T-helper 17 cell (primary cell): ENCODE data around the gene TMEM123. TPM values are rescaled to one million over a fixed set of nuclear protein-coding genes. Genes with fewer than 3 reads are reported as not detected.

Experiments
- ATAC-seq: fragments of 150-1000 bp; cut with Tn5 transposase; 2 replicates; pipeline ENCODE4 v1.10.0; 2021; ENCODE audit warnings: mild to moderate bottlenecking, moderate library complexity
- DNase-seq, 3 donors: peaks; one replicate each; pipeline versions ENCODE4 v3.0.0 to v3.0.0-alpha.2; 2020 to 2021
- H3K9me3 ChIP-seq: one replicate; pipeline ENCODE4 v1.7.0; 2013; ENCODE audit warnings: low read length, mild to moderate bottlenecking; ENCODE audit not compliant: control insufficient read depth, poor library complexity, severe bottlenecking
- H3K27ac Mint-ChIP-seq: one replicate; pipeline ENCODE4 v1.8.0; 2022; ENCODE audit warnings: mild to moderate bottlenecking, moderate library complexity, mixed read lengths
- H3K27me3 Mint-ChIP-seq: one replicate; pipeline ENCODE4 v1.8.0; 2022; ENCODE audit warnings: mixed read lengths
- H3K36me3 Mint-ChIP-seq: one replicate; pipeline ENCODE4 v1.8.0; 2022; ENCODE audit warnings: low read depth, mixed read lengths
- H3K4me1 Mint-ChIP-seq: one replicate; pipeline ENCODE4 v1.8.0; 2022; ENCODE audit warnings: mild to moderate bottlenecking, mixed read lengths
- H3K4me3 Mint-ChIP-seq: one replicate; pipeline ENCODE4 v1.8.0; 2022; ENCODE audit warnings: mild to moderate bottlenecking, moderate library complexity, mixed read lengths
- total RNA-seq, 4 donors: library from RNA in 2 of 4; stranded (reverse) in 2 of 4; gene quantifications; one replicate each; pipeline ENCODE4 v1.2.3 and lab custom pipeline; 2022 to 2026

The TMEM123 gene
- total RNA-seq, 2 donors from 2014 or later = 372 to 400 TPM

DNA sequence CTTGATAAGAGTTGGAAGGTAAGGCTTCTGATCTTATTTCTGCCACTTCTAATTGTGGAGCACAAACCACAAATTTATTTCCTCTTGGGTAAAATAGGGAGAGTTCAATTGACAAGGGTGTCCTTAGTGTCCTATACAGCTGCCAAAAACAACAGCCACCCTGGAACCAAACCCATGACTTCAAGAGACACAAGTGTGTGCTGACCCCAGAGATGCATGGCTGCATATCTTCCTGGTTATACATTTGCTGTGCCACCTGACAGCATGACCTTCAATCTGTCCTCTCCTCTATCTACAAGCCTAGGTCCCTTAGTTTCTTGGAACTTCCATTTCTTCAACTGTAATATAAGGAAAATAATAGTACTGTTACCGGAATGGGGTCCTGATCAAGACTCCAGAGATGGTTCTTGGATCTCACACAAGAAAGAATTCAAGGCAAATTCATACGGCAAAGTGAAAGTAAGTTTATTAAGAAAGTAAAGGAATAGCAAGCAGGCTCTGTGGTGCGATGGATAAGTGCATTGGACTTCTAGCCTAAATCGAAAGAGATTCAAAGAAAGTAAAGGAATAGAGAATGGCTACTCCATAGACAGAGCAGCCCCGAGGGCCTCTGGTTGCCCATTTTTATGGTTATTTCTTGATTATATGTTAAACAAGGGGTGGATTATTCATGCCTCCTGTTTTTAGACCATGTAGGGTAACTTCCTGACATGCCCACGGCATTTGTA is 15.5 kb upstream of the TMEM123 start:
- peaks cover 49% of the 10 kb centered on the region for H3K4me1 Mint-ChIP-seq
- H3K27ac Mint-ChIP-seq = peak overlapping the region; percentile 39
- no peaks in the 10 kb centered on the region for H3K9me3 ChIP-seq
- no peak for DNase-seq
- H3K27me3 Mint-ChIP-seq = no peaks in the 10 kb centered on the region
- ATAC-seq = no peak
- H3K4me3 Mint-ChIP-seq = no peak overlapping the region
- H3K36me3 Mint-ChIP-seq = no peaks in the 10 kb centered on the region

GRCh38 chr11:102467080-102467708 is 14.6 kb upstream of the TMEM123 start:
- Mint-ChIP-seq H3K4me3 (no peak overlapping the region), H3K27me3 (no peaks in the 10 kb centered on the region), H3K36me3 (no peaks in the 10 kb centered on the region), H3K4me1 (peaks cover 48% of the 10 kb centered on the region), H3K27ac (peak overlapping the region; percentile 39)
- H3K9me3 ChIP-seq = no peaks in the 10 kb centered on the region
- ATAC-seq (no peak), DNase-seq (no peak)

DNA sequence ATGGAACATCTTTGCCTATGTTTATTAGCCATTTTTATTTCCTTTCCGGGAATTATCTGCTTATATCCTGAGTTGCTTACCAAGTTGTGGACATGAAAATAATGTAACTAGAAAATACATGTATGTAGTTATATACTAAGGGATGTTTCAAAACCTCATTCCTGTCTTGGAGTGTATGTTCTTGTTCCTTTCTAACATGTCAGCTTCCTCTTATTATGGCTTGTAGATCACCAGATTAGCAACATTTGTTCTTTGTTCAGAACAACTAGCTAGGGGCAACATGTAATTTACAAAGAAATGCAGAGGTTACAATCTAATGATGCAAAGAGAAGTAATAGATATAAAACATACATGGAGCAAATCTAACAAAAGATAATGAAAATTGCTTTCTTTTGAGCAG is 13.1 kb upstream of the TMEM123 start:
- Mint-ChIP-seq H3K27ac (peak overlapping the region; percentile 16), H3K4me3 (no peak overlapping the region), H3K27me3 (no peaks in the 10 kb centered on the region), H3K36me3 (no peaks in the 10 kb centered on the region), H3K4me1 (peaks cover 37% of the 10 kb centered on the region)
- H3K9me3 ChIP-seq = no peaks in the 10 kb centered on the region
- no peak for ATAC-seq
- no peak for DNase-seq

DNA sequence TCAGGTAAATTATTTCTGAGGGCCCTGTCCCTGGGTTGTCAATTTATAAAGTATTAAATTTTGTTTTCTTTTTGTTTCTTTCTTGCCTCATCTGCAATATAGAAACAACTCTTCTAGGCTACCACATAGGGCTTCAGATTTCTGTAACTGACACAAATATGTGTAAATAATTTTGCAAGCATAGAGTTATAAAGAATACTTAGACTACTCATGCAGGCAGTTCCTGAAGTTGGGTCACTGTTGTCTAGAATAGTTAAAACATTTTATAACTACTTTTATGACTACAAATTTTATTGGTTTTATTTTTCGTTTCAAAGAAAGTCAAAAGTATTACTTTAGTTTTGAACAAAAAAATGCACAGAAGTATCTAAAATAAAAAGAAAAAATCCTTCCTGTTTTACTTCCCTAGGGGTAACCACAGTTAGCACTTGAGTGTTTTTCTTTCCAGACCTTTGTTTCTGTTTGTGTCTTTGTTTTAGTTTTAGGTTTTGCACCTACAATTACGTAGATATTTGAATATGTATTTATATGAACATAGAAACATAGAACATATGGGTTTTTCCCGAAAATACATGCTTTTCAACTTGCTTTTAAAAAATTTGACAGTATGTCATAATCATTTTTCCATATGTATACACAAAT is 12.4 kb upstream of the TMEM123 start:
- ATAC-seq = no peak
- Mint-ChIP-seq H3K27me3 (no peaks in the 10 kb centered on the region), H3K4me1 (peaks cover 32% of the 10 kb centered on the region), H3K36me3 (no peaks in the 10 kb centered on the region), H3K4me3 (no peak overlapping the region), H3K27ac (peak overlapping the region; percentile 16)
- no peaks in the 10 kb centered on the region for H3K9me3 ChIP-seq
- no peak for DNase-seq

DNA sequence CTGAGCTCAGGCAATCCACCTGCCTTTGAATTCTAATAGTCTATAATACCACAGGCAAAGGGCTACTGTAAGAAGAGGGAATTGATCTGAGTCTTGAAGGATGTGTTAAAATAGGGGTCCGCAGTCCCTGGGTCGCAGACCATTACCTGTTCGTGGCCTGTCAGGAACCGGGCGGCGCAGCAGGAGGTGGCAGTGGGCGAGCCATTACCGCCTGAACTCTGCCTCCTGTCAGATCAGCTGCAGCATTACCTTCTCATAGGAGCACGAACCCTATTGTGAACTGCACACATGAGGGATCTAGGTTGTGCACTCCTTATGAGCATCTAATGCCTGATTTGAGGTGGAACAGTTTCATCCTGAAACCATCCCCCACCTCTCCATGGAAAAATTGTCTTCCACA is 11.5 kb upstream of the TMEM123 start:
- no peak overlapping the region for H3K4me3 Mint-ChIP-seq
- peaks cover 26% of the 10 kb centered on the region for H3K4me1 Mint-ChIP-seq

GRCh38 chr11:102462610-102463009 is 10.0 kb upstream of the TMEM123 start:
- H3K27ac Mint-ChIP-seq = no peak overlapping the region
- no peak for DNase-seq
- no peaks in the 10 kb centered on the region for H3K9me3 ChIP-seq
- ATAC-seq = no peak
- no peak overlapping the region for H3K4me3 Mint-ChIP-seq
- H3K27me3 Mint-ChIP-seq = no peaks in the 10 kb centered on the region
- peaks cover 24% of the 10 kb centered on the region for H3K4me1 Mint-ChIP-seq
- H3K36me3 Mint-ChIP-seq = peaks cover 2% of the 10 kb centered on the region

More for the DNA sequence above, 11.5 kb upstream of the TMEM123 start:
- DNase-seq (no peak), ATAC-seq (no peak)
- H3K27ac Mint-ChIP-seq = no peak overlapping the region
- H3K27me3 Mint-ChIP-seq = no peaks in the 10 kb centered on the region
- no peaks in the 10 kb centered on the region for H3K9me3 ChIP-seq
- H3K36me3 Mint-ChIP-seq = no peaks in the 10 kb centered on the region

- Mint-ChIP-seq H3K4me3 (no peak overlapping the region), H3K27ac (no peak overlapping the region), H3K4me1 (peaks cover 26% of the 10 kb centered on the region), H3K36me3 (peaks cover 2% of the 10 kb centered on the region), H3K27me3 (no peaks in the 10 kb centered on the region)
- H3K9me3 ChIP-seq = no peaks in the 10 kb centered on the region
- DNase-seq (no peak), ATAC-seq (no peak)
These were observed 6.8 kb upstream of the TMEM123 start for GRCh38 chr11:102459393-102459792.

GRCh38 chr11:102458548-102458947 is 6.0 kb upstream of the TMEM123 start:
- H3K36me3 Mint-ChIP-seq = peaks cover 2% of the 10 kb centered on the region
- peak overlapping the region; percentile 1 for H3K27ac Mint-ChIP-seq
- DNase-seq (no peak), ATAC-seq (no peak)
- no peak overlapping the region for H3K4me3 Mint-ChIP-seq
- H3K9me3 ChIP-seq = no peaks in the 10 kb centered on the region
- H3K27me3 Mint-ChIP-seq = no peaks in the 10 kb centered on the region
- H3K4me1 Mint-ChIP-seq = peaks cover 31% of the 10 kb centered on the region

GRCh38 chr11:102457865-102458264 is 5.3 kb upstream of the TMEM123 start:
- ATAC-seq = no peak
- no peak for DNase-seq
- H3K27ac Mint-ChIP-seq = peak overlapping the region; percentile 1
- no peaks in the 10 kb centered on the region for H3K9me3 ChIP-seq
- peaks cover 2% of the 10 kb centered on the region for H3K36me3 Mint-ChIP-seq
- no peaks in the 10 kb centered on the region for H3K27me3 Mint-ChIP-seq
- no peak overlapping the region for H3K4me3 Mint-ChIP-seq
- H3K4me1 Mint-ChIP-seq = peaks cover 31% of the 10 kb centered on the region

DNA sequence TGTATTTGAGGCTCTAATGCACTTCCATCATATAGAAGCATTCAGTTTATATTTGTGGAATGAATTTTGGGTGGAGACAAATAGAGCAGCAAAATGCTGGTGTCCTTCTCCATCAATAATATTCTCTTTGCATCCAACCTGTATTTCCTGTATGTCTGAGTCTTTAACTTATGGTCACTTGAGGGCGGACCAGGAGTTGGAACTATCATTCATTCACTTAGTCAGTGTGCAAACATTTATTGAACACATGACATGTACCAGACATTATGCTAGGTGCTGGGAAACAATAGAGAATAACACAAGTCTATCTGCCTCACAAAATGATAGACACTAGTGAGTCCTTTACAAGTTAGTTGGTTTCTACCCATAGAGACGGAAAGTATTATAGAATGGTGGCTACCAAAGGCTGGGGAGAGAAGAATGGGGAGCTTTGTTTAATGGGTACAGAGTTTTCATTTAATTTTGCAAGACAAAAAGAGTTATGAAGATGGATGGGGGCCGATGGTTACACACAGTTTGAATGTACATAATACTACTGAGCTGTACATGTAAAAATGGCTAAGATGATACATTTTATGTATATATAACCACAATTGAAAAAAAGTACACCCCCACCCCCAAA is 4.6 kb upstream of the TMEM123 start:
- DNase-seq (no peak), ATAC-seq (no peak)
- no peak overlapping the region for H3K27ac Mint-ChIP-seq
- no peaks in the 10 kb centered on the region for H3K9me3 ChIP-seq
- peaks cover 2% of the 10 kb centered on the region for H3K36me3 Mint-ChIP-seq
- H3K4me3 Mint-ChIP-seq = no peak overlapping the region
- peaks cover 32% of the 10 kb centered on the region for H3K4me1 Mint-ChIP-seq
- H3K27me3 Mint-ChIP-seq = no peaks in the 10 kb centered on the region

DNA sequence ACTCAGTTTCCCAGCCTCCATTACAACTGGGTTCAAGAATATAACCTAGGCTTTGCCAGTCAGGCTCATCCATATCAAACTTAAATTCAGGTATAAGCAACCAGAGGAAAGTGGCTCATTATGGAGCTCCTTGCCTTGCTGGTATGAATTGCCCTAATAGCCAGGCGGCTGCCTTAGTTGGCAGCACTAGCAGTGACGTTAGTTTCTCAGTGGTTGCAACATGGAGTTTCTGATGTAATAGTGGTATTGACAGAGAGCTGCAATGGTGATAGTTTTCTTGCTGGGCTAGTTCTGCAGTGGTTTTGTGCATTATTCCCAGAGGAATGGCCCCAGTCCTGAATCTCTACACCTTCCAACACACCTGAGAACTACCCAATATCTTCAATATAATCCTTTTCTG is 3.8 kb upstream of the TMEM123 start:
- H3K27ac Mint-ChIP-seq = no peak overlapping the region
- H3K9me3 ChIP-seq = no peaks in the 10 kb centered on the region
- H3K4me3 Mint-ChIP-seq = no peak overlapping the region
- no peak for ATAC-seq
- H3K27me3 Mint-ChIP-seq = no peaks in the 10 kb centered on the region
- peaks cover 5% of the 10 kb centered on the region for H3K36me3 Mint-ChIP-seq
- no peak for DNase-seq
- peaks cover 36% of the 10 kb centered on the region for H3K4me1 Mint-ChIP-seq

DNA sequence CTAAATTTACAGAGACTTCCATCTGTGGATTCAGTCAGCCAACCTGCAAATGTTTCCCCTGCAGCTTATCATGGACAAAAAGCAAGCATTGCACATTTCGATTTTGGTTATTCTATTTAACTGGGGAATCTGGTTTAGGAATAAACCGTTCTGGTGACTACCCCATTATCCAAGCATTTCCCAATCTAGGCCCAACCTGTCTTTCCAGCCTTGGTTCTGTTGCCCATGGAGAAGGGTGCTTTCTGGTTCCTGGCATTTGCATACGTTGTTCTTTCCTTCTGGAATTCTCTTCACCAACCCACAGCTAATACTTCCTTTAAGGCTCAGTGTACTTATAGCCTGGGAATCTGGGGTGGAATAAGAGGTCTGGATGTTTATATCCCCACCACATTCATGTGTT is 1.4 kb upstream of the TMEM123 start:
- peaks cover 5% of the 10 kb centered on the region for H3K36me3 Mint-ChIP-seq
- H3K27ac Mint-ChIP-seq = peak overlapping the region; percentile 95
- no peak overlapping the region for H3K4me3 Mint-ChIP-seq
- no peaks in the 10 kb centered on the region for H3K9me3 ChIP-seq
- ATAC-seq (no peak), DNase-seq (no peak)
- H3K4me1 Mint-ChIP-seq = peaks cover 56% of the 10 kb centered on the region
- H3K27me3 Mint-ChIP-seq = no peaks in the 10 kb centered on the region

DNA sequence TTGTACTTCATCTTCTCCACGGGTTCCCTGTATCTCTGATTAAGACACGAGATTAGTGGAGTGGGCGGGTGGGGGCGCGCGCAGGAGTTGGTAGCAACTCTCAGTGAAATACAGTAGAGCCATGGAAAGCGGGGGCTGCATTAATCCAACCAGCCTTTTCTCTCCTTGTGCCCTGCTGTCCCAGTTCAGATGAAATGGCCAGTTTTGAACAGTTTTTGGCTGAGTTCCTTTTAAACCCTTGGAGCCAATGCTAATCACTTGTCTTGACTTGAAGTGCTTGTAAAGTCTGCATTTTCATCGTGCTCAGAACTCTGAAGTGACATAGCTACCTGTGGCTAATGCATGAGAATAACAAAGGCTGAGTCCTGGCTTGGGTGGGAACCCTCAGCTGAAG is 734 bp upstream of the TMEM123 start:
- Mint-ChIP-seq H3K27me3 (no peaks in the 10 kb centered on the region), H3K36me3 (peaks cover 3% of the 10 kb centered on the region), H3K4me3 (peak overlapping the region; percentile 97), H3K4me1 (peaks cover 56% of the 10 kb centered on the region), H3K27ac (peak overlapping the region; percentile 95)
- no peak for ATAC-seq
- H3K9me3 ChIP-seq = no peaks in the 10 kb centered on the region
- peak in 1 of 3 donors; percentile 30 for DNase-seq
